ENCODE measurements around the gene RINT1. TPM values are rescaled to one million over a fixed set of nuclear protein-coding genes. Genes with fewer than 3 reads are reported as not detected.
"Not testable (repeated sequence)": the region's sequence is repeated elsewhere in the genome, so short reads cannot be mapped to it uniquely, and the experiment has no call there.

Gene RINT1
- polyA plus RNA-seq, 1 donor (not counting 4 experiments of a cell fraction or from before 2014, with no cell fraction given), result 23.6 TPM

DNA sequence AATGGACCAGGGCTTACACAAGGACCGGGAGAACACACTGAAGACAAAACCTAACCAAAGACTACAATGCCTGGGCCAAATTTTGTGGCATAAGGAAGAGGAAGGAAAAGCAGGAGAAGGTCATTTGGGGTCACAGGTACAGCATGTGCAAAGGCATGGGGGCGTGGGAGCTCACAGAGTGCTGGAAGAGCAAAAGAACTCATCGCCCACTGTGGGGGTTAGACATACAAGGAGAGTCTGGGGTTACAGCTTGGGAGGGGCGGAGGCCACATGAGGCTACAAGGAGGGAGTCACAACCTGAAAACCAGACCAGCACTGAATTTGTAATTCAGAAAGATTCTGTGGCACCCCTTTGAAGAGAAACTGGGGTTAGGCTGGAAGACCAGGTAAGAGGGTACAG is 19.6 kb upstream of the RINT1 start:
- dilution Hi-C loops (cut with MboI; ENCODE audit: extremely low pct_ligation_motif_present, low sequenced_read_pairs), result no loop called here
- peaks cover 1 to 8% of the 10 kb centered on the region in 2 experiments for H3K36me3 ChIP-seq (ENCODE audit: control insufficient read depth in 2 of 2, extremely low read depth in 1 of 2, insufficient read depth in 2 of 2, low read length in 2 of 2)
- H2AFZ ChIP-seq (ENCODE audit: control insufficient read depth, low read length), result no peak overlapping the region
- no peaks in the 10 kb centered on the region for H3K4me1 ChIP-seq (ENCODE audit: control insufficient read depth, extremely low read depth, insufficient read depth, low read length)
- H3K4me2 ChIP-seq (ENCODE audit: control insufficient read depth, extremely low read depth, insufficient read depth, low read depth, low read length), result no peak overlapping the region
- H3K27me3 ChIP-seq (ENCODE audit: control insufficient read depth, extremely low read depth, insufficient read depth, low read length), result no peaks in the 10 kb centered on the region
- peaks cover 6% of the 10 kb centered on the region for H4K20me1 ChIP-seq (ENCODE audit: control insufficient read depth, extremely low read depth, insufficient read depth, low read length)
- no peak overlapping the region for H3K27ac ChIP-seq (ENCODE audit: control insufficient read depth, insufficient read depth, low read length)
- peaks cover 68% of the 10 kb centered on the region for H3K79me2 ChIP-seq (ENCODE audit: control insufficient read depth, insufficient read depth, low read length)
- no peaks in the 10 kb centered on the region for H3K9me1 ChIP-seq (ENCODE audit: control insufficient read depth, extremely low read depth, insufficient read depth, low read length)
- H3K9me3 ChIP-seq (ENCODE audit: control insufficient read depth, low read depth, low read length), result no peaks in the 10 kb centered on the region
- no peak for TF ChIP-seq EZH2 (IDR thresholded peaks at IDR 0.05; ENCODE audit: low read length)
- TF ChIP-seq, protein P1, sequence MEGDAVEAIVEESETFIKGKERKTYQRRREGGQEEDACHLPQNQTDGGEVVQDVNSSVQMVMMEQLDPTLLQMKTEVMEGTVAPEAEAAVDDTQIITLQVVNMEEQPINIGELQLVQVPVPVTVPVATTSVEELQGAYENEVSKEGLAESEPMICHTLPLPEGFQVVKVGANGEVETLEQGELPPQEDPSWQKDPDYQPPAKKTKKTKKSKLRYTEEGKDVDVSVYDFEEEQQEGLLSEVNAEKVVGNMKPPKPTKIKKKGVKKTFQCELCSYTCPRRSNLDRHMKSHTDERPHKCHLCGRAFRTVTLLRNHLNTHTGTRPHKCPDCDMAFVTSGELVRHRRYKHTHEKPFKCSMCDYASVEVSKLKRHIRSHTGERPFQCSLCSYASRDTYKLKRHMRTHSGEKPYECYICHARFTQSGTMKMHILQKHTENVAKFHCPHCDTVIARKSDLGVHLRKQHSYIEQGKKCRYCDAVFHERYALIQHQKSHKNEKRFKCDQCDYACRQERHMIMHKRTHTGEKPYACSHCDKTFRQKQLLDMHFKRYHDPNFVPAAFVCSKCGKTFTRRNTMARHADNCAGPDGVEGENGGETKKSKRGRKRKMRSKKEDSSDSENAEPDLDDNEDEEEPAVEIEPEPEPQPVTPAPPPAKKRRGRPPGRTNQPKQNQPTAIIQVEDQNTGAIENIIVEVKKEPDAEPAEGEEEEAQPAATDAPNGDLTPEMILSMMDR (optimal IDR thresholded peaks at IDR 0.05 in 1 of 3, IDR thresholded peaks at IDR 0.05 in 1 of 3, conservative IDR thresholded peaks at IDR 0.05 in 1 of 3; ENCODE audit: extremely low read depth in 1 of 3, insufficient read depth in 2 of 3, low read length in 3 of 3), result no peak
- no peak for FAIRE-seq
- H3K9ac ChIP-seq (ENCODE audit: control insufficient read depth, extremely low read depth, insufficient read depth, low read length), result no peak overlapping the region
- no peak for DNase-seq (ENCODE audit: low read depth, low spot score)
- H3K4me3 ChIP-seq (ENCODE audit: control insufficient read depth in 2 of 3, extremely low read depth in 1 of 3, insufficient read depth in 2 of 3, low read depth in 1 of 3, low read length in 3 of 3), result no peak overlapping the region

DNA sequence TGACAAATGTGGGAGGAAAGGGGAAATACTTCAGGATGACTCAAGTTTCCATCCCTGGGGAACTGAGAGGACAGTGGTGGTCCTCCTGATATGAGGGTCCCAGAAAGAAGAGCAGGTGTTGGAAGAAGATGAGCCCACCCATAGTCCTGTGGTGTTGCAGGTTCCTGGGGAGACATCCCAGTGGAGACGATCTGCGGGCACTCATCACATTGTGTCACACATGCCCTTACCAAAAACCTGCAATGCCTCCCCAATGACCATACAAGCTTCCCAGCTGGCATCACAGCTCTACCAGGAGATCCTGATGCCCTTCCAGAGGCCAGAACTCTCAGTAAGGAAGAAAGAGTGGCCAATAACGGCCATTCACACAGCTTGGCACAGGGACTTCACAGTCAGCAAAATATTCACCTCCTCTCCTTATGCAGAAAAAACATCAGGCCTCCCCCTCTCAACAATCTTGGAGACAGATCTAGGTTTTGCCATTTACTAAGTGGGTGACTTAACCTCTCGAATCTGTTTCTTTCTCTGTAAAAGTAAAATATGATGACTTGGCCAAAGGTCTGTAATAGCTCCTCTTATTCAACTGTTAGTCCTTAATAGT is 19.0 kb upstream of the RINT1 start:
- FAIRE-seq, result no peak
- Histone ChIP-seq H3K27ac (ENCODE audit: control insufficient read depth, insufficient read depth, low read length) (no peak overlapping the region), H3K4me1 (ENCODE audit: control insufficient read depth, extremely low read depth, insufficient read depth, low read length) (no peaks in the 10 kb centered on the region), H3K9me3 (ENCODE audit: control insufficient read depth, low read depth, low read length) (no peaks in the 10 kb centered on the region), H3K9ac (ENCODE audit: control insufficient read depth, extremely low read depth, insufficient read depth, low read length) (no peak overlapping the region), H3K79me2 (ENCODE audit: control insufficient read depth, insufficient read depth, low read length) (peaks cover 74% of the 10 kb centered on the region), H2AFZ (ENCODE audit: control insufficient read depth, low read length) (no peak overlapping the region), H3K9me1 (ENCODE audit: control insufficient read depth, extremely low read depth, insufficient read depth, low read length) (no peaks in the 10 kb centered on the region), H3K27me3 (ENCODE audit: control insufficient read depth, extremely low read depth, insufficient read depth, low read length) (no peaks in the 10 kb centered on the region), H3K36me3 (ENCODE audit: control insufficient read depth in 2 of 2, extremely low read depth in 1 of 2, insufficient read depth in 2 of 2, low read length in 2 of 2) (peaks cover 1 to 6% of the 10 kb centered on the region in 2 experiments), H3K4me2 (ENCODE audit: control insufficient read depth, extremely low read depth, insufficient read depth, low read depth, low read length) (no peak overlapping the region), H3K4me3 (ENCODE audit: control insufficient read depth in 2 of 3, extremely low read depth in 1 of 3, insufficient read depth in 2 of 3, low read depth in 1 of 3, low read length in 3 of 3) (no peak overlapping the region), H4K20me1 (ENCODE audit: control insufficient read depth, extremely low read depth, insufficient read depth, low read length) (peaks cover 4% of the 10 kb centered on the region)
- DNase-seq (ENCODE audit: low read depth, low spot score), result no peak
- TF ChIP-seq, protein P1 (optimal IDR thresholded peaks at IDR 0.05 in 1 of 3, IDR thresholded peaks at IDR 0.05 in 1 of 3, conservative IDR thresholded peaks at IDR 0.05 in 1 of 3; ENCODE audit: extremely low read depth in 1 of 3, insufficient read depth in 2 of 3, low read length in 3 of 3), result no peak
- dilution Hi-C loops (cut with MboI; ENCODE audit: extremely low pct_ligation_motif_present, low sequenced_read_pairs), result no loop called here

DNA sequence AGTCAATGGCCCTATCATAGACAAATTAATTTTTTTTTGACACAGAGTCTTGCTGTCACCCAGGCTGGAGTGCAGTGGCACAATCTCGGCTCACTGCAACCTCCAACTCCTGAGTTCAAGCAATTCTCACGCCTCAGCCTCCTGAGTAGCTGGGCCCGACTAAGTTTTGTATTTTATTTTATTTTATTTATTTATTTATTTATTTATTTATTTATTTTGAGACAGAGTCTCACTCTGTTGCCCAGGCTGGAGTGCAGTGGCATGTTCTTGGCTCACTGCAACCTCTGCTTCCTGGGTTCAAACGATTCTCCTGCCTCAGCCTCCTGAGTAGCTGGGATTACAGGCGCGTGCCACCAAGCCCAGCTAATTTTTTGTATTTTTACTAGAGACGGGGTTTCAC is 16.4 kb upstream of the RINT1 start:
- H3K9ac ChIP-seq (ENCODE audit: control insufficient read depth, extremely low read depth, insufficient read depth, low read length); H3K27ac ChIP-seq (ENCODE audit: control insufficient read depth, insufficient read depth, low read length); dilution Hi-C loops (cut with MboI; ENCODE audit: extremely low pct_ligation_motif_present, low sequenced_read_pairs); H3K4me3 ChIP-seq (ENCODE audit: control insufficient read depth in 2 of 3, extremely low read depth in 1 of 3, insufficient read depth in 2 of 3, low read depth in 1 of 3, low read length in 3 of 3); FAIRE-seq; H4K20me1 ChIP-seq (ENCODE audit: control insufficient read depth, extremely low read depth, insufficient read depth, low read length); H3K36me3 ChIP-seq (ENCODE audit: control insufficient read depth in 2 of 2, extremely low read depth in 1 of 2, insufficient read depth in 2 of 2, low read length in 2 of 2); H3K27me3 ChIP-seq (ENCODE audit: control insufficient read depth, extremely low read depth, insufficient read depth, low read length); DNase-seq (ENCODE audit: low read depth, low spot score); H3K9me3 ChIP-seq (ENCODE audit: control insufficient read depth, low read depth, low read length); H3K4me2 ChIP-seq (ENCODE audit: control insufficient read depth, extremely low read depth, insufficient read depth, low read depth, low read length); H2AFZ ChIP-seq (ENCODE audit: control insufficient read depth, low read length); H3K9me1 ChIP-seq (ENCODE audit: control insufficient read depth, extremely low read depth, insufficient read depth, low read length); H3K4me1 ChIP-seq (ENCODE audit: control insufficient read depth, extremely low read depth, insufficient read depth, low read length): not testable (repeated sequence)
- peaks cover 76% of the 10 kb centered on the region for H3K79me2 ChIP-seq (ENCODE audit: control insufficient read depth, insufficient read depth, low read length)

All from keratinocyte (primary cell).